GM20431 (cell line): ENCODE data around the gene FMNL3.

Source experiments
- in situ Hi-C: fragments of 300-500 bp; cut with MseI, MboI; formaldehyde crosslinking; loops from one replicate; pipeline ENCODE4 v1.15.0; 2020; ENCODE audit warnings: low sequenced_read_pairs; ENCODE audit not compliant: unreplicated experiment

Gene FMNL3

GRCh38 chr12:49655595-49656236, 51.5 kb downstream of the FMNL3 start:
- in situ Hi-C loops = no loop called here

DNA sequence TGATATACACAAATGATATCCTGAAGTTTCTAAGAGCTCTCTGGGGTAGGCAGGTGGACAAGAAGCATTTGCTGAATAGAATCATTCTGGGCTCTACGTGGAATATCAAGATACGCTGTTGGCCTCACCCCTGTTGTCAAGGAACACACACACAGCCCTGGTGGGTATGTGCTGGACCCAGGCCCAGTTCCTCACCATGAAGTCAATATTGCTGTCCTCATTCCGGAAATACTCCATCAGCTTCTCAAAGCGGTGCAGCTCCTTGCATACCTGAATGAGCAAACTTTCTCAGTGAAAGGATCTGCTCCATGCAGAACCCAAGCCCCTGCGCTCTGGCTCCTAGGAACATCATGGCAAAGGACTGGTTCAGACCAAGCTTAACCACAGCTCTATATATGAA, 52.5 kb downstream of the FMNL3 start:
- in situ Hi-C loops = no loop called here

DNA sequence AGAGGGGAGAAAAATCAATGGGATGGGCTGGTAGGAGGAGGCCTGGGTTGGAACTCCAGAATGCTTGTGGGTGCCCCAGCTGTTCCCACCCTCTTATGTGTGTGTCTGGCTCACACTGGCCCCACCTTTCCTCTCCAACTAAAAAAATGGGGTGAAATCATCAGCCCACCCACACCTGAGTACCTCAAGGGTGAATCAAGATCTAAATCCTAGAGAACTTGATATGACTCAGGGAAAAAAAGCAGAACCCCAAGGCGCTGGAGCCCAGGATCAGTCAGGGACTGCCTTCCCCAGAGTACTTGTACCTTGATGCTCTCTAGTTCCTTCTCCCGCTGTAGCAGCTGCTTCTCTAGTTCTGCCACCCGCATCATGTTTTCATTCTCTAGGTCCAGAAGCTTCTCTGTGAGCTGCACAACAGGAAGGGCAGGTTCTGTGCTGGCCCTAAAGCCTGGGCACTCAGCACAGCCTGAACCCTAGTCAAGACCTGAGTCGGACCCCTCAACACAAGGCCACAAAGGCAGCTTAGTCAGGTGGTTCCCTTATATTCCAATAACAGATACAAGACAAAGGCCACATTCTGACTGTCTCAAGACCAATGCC, 54.2 kb downstream of the FMNL3 start:
- in situ Hi-C loops = no loop called here

- in situ Hi-C loops = no loop called here
These were observed 55.4 kb downstream of the FMNL3 start for GRCh38 chr12:49651855-49652254.

- in situ Hi-C loops = no loop called here
These were observed 57.3 kb downstream of the FMNL3 start for GRCh38 chr12:49649892-49650291.

DNA sequence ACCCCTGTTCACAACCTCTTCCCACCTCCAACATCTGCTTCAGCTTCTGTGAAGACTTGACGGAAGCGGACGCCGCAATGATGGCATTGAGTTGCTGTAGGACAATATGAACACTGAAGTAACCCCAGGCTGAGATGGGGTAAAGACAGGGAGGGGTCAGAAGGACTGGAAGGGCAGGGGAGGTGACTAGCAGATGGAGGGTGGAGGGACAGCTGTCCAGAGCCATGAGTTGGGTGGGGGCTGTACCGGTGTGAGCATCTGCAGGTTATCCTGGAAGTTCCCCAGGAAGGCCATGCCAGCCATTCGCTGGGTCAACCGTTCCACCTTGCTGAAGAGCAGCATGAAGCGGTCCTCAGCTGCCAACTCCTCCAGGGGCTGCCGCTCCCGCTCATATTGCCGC, 57.8 kb downstream of the FMNL3 start:
- in situ Hi-C loops = no loop called here

- in situ Hi-C loops = no loop called here
These were observed 58.5 kb downstream of the FMNL3 start for GRCh38 chr12:49648712-49649003.

DNA sequence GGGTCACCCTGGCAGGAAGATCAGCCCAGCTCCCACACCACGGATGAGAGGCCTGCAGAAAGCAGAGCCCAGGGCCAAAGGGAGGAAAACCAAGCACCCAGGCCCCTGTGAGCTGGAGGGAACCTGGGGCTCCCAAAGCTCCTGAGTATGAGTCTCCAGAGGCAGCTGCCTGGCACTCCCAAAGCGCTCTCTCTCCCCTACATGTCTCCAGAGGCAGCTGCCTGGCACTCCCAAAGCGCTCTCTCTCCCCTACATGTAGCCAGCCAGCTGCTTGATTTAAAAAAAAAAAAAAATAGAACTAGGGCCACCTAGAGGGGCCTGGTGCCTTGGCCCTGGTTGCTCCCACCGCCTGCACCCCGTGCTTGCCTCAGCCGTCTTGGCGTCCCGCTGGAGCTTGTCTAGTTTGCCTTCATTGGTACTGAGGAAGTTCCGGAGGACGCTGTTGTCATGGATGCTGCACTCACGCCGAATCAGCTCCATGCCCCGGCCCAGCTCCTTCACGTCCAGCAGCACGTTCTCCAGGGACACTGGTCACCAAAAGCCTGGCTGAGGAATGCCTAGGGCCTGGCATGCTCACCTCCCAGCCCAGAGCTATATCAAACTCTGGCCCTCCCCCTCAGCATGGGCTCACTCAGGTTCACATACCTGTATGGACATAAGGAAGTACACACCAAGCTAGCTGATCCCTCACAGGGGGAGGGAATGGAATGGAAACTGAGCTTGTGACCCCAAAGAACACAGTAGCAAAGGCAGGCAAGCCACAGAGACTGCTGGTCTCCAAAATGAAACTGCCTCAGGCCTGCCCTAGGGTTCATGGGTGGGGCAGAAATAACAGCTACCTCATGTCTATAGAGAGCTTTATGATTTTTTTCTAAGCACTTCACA, 59.1 kb downstream of the FMNL3 start:
- in situ Hi-C loops = no loop called here

DNA sequence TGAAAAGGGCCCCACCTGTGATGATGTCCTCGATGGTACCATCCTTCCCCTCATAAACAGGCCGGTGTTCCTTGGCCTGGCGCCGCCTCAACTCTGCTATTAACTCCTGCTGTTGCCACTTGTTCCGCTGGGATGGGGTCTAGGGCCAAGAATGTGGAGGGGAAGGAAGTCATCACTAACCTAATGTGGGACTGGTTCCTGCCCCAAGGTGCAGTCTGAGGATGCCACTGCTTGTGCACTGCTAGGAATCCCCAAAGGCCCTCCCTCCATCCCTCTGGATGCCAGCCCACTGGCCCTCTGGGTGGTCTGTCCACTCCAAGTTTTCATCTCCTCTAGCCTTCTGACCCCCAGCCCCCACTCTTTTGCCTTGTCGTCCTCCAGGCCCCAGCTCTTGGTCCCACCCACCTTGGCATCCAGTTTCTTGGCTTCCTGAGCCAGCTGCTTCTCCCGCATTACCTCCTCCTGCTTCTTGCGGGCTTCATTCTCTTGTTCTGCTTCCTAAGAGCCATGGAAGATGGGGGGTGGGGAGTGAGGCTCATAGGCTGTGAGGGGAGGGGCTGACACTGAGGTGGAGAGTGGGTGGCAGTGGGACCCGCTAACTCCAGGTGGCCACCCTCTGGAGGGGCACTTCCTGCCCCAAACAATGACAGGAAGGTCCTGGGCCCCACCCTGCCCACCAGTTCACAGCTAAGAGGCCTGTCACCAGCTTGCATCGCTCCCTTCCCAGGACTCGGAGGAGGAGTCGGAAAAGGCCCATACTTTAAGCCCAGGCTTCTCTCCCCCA, 60.1 kb downstream of the FMNL3 start:
- in situ Hi-C loops = no loop called here

GRCh38 chr12:49646331-49646830, 60.8 kb downstream of the FMNL3 start:
- in situ Hi-C loops = no loop called here

DNA sequence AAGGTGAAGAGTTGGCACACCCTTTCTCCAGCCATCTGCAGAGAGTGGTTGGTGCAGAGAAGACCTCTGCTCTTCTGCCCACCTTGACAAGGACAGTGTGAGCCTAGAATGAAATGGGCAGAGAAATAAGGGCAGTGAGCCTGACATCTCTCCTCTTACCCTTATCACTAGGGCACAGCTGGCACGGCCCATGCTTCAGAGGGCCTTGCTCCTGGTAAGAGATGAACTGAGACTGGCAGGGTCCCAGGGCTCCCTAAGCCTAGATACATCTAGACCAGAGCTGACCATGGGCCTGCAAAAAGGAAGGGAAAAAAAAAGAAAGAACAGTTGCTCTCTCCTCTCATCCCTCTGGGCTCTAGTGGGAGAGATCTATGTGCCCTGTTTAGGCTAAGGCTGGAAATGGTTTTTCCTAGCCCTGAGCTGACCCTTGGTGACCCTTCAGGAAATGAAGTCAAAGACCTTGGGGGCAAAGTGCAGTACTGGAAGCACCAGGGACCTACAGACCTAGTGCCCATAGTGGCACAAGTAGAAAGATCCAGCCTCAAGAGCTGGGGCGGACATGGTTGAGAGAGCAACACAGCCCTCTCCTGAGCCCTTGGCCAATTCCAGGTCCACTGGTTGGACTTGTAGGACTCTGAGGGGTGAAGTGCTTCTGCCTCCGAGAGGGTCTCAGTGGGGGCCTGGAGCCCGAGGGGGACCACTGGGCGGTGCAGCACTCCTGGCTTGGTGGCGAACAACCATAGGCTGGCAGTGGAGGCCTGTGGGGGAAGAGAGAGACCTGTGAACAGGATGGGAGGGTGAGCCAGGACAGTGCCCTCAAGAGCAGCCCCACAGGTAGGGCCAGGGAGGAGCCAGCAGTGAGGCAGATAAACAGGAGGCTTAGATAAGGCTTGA, 61.8 kb downstream of the FMNL3 start:
- in situ Hi-C loops = no loop called here

DNA sequence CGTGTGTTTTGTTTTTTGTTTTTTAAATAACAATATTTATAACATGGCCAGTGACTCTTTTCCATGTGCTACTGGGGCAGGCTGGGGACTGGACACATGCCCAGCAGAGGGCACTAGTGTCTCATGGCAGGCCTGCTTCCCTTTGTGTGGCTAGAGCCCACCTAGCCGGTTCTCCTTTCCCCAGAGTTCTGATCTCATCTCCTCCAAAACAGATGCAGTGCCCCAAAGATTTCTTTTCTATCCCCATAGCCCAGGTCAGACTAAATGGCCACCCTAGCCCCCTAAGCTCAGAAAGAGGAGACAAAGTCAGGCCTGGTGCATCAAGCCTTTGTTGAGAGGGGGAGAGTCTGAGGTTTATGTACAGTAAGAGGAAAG, 62.6 kb downstream of the FMNL3 start:
- in situ Hi-C loops = loop anchor here (5.0 kb wide), 1 partner anchor 68 kb away; no protein-coding TSS in a partner anchor

GRCh38 chr12:49643961-49644619, 63.1 kb downstream of the FMNL3 start:
- in situ Hi-C loops = loop anchor here (5.0 kb wide), 1 partner anchor 68 kb away; no protein-coding TSS in a partner anchor

DNA sequence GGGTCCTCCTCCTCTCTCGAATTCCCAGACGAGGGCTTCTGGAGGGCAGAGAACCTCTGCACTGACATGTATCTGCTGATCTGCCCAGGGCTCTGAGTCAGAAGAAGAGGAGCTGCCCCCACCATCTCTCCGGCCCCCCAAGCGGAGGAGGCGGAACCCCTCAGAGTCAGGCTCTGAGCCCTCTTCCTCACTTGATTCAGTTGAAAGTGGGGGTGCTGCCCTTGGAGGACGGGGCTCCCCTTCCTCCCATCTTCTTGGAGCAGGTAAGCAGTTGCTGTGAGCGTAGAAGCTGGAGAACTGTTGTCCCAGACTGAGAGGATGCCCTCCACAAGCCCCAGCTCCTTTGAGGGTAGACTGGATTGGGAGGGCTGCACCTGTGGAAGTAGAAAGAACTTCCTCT, 64.1 kb downstream of the FMNL3 start:
- in situ Hi-C loops = loop anchor here (5.0 kb wide), 1 partner anchor 69 kb away; no protein-coding TSS in a partner anchor

DNA sequence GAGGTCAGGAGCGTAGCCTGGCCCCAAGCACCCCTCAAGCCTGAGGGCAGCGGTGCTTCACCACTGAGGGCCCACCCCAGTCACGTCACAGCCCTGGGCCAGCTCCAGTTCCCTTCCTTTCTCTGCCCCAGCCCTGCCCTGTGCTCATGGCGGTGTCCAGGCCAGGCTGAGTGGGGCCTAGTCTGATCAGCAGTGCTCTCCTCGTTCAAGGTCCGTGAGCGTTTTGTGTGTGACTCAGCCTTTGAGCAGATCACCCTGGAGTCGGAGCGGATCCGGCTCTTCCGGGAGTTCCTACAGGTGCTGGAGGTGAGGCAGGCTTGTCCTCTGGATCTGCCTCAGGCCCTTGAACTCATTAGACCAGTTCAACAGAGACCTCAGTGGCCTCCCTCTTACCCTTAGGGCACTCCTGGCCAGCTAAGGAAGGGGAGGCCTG, 64.8 kb downstream of the FMNL3 start:
- in situ Hi-C loops = loop anchor here (5.0 kb wide), 1 partner anchor 70 kb away; no protein-coding TSS in a partner anchor

DNA sequence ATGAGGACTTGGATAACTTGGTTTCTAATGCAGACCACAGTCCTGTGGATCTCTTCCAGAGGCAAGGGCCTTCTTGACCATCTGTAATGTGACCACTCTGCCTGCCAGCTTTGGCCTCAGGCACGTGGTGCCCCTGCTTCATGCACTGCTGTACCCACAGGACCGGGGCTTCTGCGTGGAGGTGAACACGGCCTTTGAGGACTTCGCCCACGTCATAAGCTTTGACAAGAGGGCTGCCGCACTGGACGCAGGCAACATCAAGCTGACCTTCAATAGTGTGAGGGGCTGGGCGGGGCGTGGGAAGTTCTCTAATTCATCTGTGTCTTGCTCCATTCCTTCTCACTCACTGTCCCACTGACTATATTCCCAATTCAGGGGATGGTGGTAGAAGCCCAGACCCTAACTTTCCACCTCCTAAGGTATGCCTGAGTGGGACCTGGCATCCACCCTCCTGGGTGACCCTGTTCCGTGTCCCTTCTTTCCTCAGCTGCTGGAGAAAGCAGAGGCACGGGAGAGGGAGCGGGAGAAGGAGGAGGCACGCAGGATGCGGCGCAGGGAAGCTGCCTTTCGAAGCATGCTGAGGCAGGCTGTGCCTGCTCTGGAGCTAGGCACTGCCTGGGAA, 65.3 kb downstream of the FMNL3 start:
- in situ Hi-C loops = loop anchor here (5.0 kb wide), 1 partner anchor 70 kb away; no protein-coding TSS in a partner anchor

DNA sequence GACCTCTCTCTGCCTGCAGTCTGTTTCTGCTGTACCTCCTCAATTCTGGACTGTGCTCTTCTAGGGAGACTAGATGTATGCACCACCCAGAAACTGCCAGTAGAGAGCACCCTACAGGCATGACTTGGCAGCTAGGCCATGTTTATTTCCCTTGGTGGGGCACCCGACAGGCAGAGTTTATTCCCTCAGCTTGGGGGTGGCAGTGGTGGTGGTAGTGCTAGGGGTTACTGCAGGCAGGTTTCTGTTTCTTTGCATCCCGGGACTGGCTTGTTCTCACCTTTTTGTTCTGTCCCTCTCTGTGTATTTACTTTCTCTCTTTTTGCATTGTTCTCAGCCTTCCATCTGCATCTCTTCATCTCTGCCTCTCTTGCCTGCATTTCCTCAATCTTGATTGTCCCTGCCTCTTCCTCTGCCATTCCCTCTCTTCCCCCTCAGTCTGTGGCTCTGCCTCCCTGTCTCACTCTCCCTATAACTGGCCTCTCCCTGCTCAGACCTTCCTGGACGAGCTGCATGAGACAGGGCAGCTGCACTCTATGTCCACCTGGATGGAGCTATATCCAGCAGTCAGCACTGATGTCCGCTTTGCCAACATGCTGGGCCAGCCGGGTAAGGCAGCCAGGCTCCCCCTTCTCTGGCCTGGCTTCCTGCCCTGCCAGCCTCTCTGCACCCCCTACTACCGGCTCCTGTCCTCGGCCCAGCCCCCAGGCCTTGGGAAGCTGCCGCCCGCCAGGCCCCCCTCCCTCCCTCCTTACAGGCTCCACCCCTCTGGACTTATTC, 70.0 kb downstream of the FMNL3 start:
- in situ Hi-C loops = no loop called here
